Activated T-cell treated with anti-CD3 and anti-CD28 coated beads for 4 hours (primary cell): ENCODE data around the gene ITPK1.
"Not testable (repeated sequence)": the region's sequence is repeated elsewhere in the genome, so short reads cannot be mapped to it uniquely, and the experiment has no call there.

ENCODE experiments used
- DNase-seq: peaks from one replicate; pipeline ENCODE4 v3.0.0-alpha.2; 2020

The ITPK1 gene

DNA sequence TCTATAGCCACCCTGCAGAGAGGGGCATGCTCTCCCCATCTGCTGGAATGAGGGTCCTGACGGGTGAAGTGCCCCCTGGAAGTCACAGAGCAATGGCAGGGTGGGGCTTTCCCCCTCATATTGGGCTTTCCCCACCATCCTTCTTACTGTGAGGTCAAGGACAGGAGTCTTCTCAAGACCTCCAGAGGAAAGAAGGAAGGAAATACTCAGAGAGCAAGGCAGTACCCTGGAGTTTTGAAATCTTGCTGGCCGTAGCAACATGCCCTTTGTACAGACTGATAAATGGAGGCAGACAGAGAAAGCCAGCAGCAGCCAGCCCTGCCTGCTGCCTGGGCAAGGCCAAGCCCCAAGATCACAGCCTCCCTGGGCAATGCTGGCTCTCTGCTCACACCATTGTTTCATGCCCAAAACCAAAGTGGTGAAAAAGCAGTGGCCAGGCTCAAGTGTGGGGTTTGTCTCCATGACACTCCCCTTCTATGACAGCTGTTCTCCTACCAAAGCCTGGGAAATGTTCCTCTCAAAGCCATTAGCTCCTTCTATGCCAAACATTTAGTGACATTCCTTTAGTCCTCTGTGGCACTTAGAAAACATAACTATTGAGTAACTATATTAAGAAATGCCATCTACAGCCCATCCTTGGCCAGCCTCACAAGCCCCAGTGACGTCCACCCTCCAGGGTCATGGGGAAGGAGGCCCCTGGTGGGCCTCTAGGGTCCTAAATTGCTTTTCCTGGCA, 13.2 kb upstream of the ITPK1 start:
- no peak for DNase-seq

DNA sequence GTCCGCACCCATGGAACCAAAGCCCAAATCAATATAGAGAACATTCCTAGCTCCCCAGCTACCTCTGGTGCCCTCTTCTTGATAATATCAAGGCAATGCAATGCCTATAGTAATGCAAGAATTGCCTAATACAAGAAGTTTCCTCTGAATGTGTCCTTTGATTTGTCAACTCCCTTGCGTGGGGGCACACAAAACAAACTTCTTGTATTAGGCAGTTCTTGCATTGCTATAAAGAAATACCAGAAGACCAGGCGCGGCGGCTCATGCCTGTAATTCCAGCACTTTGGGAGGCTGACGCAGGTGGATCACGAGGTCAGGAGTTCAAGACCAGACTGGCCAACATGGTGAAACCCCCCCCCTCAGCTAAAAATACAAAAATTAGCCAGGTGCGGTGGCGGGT, 10.4 kb upstream of the ITPK1 start:
- no peak for DNase-seq

DNA sequence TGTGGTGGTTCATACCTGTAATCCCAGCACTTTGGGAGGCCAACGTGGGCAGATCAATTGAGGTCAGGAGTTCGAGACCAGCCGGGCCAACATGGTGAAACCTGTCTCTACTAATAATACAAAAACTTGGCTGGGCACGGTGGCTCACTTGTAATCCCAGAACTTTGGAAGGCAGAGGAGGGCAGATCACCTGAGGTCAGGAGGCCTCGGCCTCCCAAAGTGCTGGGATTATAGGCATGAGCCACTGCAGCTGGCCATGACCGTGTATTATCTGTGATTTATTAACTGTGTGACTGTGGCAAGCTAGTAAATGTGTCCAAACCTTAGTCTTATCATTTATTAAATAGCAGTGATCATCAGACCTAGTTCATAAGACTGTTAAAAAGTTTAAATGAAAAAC, 7.1 kb upstream of the ITPK1 start:
- no peak for DNase-seq

DNA sequence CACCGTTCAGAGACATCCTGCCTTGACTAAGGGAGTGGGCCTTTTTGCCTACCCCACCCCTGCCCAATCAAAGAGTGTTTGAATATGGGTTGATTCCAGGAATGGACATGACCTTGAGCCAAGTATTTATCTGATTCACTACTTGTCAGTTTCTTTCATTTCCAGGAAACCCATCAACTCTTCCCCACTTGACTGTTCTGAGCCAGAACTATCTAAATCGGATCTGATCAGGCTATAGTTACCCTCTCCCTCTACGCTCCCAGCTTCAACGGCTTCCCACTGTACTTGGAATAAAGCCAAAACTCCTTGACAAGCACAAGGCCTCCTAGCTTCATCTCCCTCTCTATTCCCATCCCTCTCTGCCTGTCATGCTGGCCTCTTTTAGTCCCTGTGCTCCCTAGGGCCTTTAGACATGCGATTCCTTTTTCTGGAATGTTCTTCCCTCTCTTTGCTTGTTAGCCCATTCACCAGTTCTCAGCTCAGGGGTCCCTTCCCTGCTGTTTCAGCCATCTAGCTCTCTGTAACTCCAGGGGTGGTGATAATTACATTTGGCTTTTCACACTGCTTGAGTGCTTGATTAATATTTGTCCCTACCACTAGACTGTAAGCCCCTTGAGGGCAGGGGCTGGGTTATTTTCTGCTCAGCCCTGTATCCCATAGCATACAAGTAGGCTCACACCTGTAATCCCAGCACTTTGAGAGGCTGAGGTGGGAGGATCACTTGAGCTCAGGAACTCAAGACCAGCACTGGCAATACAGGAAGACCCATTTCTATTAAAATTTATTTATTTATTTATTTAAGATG, 5.5 kb upstream of the ITPK1 start:
- no peak for DNase-seq

DNA sequence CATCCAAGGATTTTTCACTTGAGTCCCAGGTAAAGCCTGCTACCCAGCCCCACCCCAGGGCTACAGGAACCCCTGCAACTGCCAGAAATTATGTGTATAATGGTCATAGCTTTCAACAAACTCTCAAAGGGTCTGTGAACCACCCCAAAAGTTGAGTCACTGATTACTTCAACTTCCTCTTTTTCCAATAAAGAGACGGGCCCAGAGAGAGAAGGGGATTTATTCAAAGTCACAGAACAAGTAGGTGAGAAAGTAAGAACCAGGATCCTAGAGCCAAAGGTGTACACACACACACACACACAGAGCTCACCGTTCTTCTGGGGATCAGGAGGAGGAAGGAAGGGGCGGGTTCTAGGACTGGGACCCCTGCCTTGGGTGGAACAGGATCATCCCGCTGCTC, 4.8 kb upstream of the ITPK1 start:
- no peak for DNase-seq

DNA sequence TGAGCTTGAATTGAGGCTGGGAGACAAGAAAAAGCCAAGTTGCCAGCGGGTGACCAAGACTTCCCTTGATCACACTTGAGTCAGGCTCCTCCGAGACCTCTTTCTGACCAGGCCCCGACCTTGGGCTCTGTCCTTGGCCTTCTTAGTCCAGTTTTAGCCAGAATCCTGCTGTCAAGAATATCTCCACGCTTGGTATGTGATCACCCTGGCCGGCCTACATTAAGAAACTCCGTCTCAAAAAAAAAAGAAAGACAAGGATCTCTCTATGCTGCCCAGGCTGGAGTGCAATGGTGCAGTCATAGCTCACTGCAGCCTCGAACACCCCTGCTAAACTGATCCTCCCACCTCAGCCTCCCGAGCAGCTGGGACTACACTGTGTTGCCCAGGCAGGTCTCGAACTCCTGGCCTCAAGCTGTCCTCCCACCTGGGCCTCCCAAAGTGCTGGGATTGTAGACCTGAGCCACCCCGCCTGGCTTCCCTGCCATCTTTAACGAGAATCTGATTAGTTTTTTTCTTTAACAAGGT, 1.0 kb upstream of the ITPK1 start:
- DNase-seq: no peak

DNA sequence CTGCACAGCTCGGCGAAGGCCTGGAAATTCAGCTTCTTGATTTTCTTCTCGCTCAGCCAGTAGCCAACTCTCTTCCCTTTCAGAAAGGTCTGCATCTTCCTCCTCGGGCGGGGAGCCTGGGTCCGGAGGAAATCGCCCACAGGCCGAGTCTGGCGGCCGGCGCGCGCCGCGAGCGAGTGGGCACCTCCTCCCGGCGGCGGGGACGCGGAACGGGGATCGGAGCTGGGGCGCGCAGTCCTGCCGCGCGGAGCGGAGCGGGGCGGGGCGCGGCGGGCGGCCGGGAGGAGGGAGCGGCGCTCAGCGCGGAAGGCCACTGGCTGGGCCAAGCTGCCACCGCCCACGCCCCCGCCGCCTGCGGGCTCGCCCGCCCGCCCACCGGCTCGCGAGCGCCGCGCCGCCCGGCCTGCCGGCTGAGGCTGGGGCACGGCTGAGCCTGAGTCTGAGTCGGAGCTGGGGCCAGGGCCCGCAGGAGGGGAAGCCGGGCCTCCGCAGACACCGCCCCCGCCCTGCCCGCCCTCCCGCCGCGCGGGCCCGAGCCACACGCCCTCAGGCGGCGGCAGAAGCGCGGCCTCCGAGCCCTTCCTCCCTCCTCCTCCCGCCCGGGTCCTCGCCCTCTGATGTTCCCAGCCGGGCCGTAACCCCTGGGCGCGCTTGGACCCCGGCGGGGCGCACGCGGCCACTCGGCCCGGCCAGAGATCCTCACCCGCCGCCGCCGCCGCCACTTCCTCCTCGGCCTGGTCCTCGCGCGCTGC, 480 bp downstream of the ITPK1 start:
- peak; percentile 72 for DNase-seq

DNA sequence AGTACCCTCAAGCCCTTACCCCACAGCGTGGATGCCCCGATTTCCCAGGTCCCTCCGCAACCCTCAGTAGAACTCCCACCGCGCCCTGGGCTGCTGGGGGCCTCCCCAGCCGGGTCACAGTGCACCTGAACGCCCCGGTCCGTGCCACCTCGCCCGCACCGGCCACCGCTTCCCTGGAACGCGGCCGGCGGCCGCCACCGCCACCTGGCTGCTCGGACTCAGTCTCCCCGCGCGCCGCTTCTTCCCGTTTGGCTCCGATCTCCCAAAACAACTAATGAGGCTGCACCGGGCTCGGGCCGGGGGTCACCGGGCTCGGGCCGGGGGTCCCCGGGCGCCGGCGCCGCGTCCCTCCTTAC, 1.0 kb downstream of the ITPK1 start:
- DNase-seq: no peak

DNA sequence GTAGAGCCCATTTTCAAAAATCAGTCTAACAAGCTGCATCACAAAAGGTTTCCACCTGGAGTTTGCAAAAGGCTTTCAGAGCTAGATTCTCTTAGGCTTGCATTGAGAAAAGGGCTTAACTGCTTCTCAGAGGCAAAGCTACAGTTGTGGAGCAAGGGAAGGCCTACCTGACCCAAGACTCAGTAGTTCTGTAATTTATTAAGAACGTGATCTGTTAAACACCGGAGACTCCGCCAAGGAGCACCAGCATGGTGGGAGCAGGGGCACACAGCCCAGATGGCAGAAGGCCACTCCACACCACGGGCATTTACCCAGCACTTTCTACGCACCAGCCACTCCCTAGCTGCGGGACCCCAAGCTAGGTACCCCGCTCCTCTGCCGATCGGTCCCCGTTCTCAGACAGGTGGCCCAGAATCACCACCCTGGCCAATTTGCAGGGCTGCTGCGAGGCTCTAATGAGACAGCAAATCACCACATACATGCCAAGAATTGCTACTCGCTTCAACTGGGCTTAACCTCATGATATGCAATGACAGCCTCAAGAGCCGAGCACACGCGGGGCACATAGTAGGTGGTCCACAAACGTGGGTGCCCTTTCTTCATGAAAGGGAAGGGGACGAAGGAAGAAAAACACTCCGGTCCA, 1.5 kb downstream of the ITPK1 start:
- no peak for DNase-seq

DNA sequence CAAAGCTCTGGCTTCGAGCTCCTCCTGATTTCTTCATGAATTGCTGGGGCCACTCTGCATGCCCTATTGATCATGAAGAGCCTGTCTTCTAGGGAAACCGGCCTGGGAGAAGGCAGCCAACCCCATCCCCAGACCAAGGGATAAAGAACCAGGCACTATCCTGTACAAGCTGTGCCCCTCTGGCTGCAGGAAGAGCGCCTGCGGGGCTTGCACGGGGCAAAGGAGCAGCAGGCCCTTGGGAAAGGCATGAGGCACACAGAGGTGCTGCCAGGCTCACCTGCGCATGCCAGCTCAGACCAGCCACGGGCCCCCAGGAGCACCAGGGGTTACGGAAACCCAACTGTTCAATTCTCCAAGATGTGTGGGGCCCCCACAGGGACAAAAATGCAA, 2.1 kb downstream of the ITPK1 start:
- no peak for DNase-seq

DNA sequence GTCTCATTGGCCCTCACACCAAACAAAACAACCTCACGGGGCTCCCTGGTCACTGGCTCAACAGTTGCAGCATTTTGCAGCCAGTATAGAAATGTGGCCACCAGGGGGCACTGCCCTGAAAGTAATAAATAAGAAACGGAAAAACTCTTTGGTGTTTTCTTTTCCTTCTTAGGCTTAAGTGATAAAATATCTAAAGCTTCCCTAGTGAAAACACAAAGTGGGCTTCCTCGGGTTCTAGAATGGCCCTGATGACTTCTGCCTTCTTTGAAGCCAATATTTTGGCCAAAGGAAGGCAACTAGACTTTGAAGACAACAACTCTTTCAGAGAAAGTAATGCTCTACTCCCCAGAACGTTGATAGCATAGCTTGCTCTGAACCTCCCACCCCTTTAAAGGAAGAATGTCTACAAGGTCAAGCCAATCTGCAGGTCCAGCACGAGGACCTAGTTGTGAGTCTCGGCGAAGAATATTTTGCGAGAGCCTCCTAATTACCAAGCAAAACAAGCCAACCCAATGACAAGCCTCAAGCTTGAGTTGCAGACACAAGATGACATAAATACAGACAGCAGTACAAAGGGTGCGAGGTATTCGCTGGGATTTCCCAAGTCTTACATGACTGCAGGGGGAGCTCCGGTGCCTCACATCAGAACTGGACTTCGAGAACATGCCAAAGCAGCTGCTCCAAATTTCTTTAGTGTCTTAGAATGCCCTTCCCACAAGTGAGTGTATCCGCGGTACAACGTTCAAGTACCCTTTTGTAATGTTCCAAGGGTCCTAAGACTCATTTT, 2.6 kb downstream of the ITPK1 start:
- DNase-seq: peak; percentile 74

DNA sequence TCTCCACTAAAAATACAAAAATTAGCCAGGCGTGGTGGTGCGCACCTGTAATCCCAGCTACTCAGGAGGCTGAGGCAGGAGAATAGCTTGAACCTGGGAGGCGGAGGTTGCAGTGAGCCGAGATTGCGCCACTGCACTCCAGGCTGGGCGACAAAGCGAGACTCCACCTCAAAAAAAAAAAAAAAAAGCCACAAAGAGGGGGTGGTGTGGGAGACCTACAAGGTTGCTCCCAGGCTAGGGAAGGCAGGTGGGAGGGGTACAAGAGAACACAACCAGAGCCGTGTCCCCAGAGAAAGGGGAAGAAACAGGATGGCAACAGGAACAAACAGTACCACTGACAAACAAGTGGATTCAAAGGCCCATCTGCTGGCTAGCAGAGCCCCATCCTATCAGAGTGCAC, 4.2 kb downstream of the ITPK1 start:
- not testable (repeated sequence) for DNase-seq

DNA sequence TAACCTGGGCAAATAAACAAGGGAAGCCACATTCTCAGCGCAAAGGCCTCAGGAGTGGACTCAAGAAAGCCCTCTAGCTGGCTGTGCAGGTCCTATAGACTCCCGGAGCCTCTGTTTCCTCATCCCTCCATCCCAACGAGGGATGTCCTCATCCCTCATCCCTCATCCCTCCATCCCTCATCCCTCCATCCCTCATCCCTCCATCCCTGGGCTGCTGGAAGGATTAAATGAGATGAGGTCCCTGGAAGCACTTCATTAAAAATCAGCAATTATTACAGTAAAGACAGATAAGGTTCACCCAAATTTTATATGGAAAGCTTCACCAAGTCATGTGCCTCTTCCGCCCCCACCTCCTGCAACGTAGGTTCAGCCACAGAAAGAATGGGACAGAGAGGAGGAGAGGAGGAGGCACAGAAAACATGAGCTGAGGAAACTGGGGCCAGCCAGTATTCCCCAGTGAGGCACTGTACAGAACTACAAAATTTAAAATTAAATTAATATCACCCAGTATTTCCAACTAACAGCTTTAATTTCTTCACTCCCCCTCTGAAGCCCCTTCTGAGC, 4.8 kb downstream of the ITPK1 start:
- DNase-seq: no peak

DNA sequence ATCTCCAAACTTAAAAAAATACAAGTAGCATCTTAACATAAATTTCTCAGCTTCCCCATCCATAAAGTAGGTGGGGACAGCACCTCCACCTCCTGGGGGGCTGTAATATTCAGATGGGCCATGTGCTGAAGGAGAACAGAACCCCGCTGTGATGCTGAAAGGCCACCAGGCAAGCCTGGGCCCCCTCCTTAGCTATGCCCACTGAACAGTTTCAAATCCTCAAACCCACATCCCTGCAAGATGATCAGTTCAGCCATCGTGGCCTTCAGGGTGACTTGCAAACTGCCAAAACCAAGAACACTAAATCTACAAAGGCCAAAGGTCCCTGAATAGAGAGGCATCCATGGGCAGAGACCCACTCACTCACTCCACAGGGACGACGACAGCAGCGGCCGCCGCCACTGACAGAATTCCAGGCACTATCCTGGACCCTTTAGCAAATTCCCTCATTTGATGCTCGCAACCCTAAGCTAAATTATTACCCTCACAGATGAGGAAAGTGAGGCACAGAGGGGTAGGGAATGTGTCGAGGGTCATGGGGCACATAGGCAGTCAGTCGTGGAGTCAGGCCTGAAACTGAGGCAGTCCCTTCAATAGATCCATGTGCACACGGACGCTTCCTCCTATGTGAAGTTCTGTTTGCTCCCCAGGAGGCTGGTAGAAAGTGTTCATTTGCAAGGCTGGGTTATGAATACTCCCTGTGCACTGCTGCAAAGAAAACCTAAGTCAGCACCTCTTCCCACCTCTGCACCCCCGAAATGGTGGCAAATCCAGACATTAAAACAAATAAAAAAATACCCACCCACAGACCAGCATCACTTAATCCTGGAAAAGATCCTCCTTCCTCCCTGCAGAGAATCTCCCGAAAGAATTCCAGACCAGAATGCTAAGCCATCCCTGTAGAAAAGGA, 5.9 kb downstream of the ITPK1 start:
- no peak for DNase-seq

DNA sequence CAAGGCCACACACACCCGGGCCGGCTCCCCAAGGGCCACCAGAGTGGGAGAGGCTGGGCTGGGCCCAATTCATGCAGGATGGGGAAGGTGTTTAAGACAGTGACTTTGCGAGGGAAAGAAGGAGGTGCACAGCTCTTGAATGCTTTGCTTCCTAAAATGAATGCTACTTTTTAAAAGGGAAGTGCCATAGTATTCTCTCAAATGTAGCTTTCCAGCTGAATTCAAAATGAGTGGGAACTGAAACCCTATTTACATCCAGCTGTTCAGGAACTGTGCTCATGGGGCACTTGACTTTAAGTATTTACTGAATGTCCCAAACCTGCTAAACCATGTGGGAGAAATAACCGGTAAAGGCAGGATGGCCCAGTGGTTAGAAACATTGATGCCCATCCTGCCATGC, 7.6 kb downstream of the ITPK1 start:
- DNase-seq: no peak

DNA sequence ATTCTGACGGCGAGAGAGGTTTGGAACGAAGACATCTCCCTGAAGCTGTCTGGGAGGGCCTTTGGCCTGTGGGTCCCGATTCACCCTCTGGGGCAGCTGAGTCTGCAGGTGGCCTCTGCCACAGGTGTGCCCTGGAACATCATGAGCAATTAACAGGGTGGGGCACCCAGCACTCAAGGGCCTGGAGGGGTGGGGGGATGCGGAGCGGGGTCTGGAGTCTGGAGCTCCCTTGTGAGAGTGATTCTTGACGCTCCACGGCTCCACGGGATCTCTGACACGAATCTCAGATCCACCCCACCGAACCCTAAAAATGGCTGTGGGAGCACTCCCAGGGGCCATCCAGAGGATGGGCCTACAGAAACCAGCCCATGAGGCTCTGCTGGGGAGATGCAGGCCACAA, 8.3 kb downstream of the ITPK1 start:
- no peak for DNase-seq

DNA sequence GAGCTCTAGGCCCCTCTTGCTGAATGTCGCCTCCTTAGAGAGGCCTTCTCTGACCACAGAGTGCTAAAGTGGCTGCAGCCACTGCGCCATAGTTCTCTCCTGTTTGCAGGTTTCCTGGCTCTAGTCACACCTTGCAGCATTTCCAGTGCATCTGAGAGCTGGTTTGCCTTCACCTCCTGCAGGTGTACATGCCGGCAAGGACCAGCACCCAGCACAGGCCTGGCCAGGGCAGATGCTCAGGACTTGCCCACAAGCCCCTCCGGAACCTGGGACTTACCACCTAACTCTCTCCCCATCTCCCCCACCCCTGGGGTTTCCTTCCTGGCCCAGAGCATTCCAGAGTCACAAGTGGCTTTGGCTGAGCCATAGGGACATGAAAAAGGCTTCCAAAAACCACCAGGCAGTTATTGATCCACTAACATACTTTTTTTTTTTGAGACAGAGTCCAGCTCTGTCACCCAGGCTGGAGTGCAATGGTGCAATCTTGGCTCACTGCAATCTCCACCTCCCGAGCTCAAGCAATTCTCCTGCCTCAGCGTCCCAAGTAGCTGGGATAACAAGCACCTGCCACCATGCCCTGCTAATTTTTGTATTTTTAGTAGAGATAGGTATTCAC, 9.1 kb downstream of the ITPK1 start:
- no peak for DNase-seq

DNA sequence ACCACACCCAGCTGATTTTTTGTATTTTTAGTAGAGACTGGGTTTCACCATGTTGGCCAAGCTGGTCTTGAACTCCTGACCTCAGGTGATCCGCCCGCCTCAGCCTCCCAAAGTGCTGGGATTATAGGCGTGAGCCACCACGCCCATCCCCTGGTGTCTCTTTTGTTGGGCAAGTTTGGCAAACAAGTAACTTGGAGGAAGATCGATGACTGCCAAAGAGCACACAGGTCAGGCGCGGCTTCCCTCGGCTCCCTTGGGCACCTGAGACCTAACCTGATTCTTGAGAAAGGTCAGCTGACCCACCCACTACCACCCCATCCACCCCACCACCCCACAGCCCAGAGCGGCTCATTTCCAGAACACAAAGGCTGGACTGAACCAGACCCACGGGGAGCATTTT, 9.9 kb downstream of the ITPK1 start:
- not testable (repeated sequence) for DNase-seq

DNA sequence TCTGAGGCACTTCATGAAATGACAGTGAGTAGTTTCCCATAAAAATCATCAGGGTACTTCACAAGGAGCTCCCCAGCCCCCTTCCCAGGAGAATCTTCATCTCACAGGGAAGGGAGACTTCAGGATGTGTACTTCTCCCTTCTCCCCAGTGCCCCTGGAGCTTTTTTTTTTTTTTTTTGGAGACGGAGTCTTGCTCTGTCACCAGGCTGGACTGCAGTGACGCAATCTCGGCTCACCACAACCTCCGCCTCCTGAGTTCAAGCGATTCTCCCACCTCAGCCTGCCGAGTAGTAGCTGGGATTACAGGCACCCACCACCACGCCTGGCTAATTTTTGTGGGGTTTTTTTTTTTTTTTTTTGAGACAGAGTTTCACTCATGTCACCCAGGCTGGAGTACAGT, 10.4 kb downstream of the ITPK1 start:
- no peak for DNase-seq

DNA sequence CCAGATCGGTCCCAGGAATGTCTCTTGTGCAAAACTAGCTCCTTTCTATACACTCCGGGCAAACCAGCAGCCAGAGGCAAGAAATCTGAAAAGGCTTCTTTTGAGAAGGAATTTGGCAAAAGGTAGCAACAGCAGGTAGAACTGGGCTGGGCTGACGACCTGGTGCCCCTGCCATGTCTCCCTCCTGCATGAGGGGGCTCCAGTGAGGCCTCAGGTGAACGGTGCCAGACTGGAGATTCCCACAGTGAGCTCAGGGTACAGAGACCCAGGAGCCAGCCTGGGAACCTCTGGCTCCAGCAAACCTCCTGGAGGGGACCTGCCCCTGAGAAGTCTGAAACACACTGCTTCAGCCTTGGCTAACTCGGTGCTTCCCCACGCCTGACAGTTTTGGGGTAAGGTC, 10.8 kb downstream of the ITPK1 start:
- no peak for DNase-seq
